Upper lobe of left lung (tissue), 6 donors: ENCODE data around the gene KCNMA1. TPM values are rescaled to one million over a fixed set of nuclear protein-coding genes. Genes with fewer than 3 reads are reported as not detected.

Experiments used
- ATAC-seq, 2 donors: fragments of 200-7000 bp; cut with Tn5 transposase; one replicate each; pipeline ENCODE4 v1.9.1; 2022; ENCODE audit warnings: mild to moderate bottlenecking in 2 of 2, moderate library complexity in 2 of 2; ENCODE audit not compliant: low FRiP score in 2 of 2
- DNase-seq, 2 donors: peaks; one replicate each; pipeline ENCODE4 v3.0.0-alpha.2; 2019 to 2020
- H3K27ac ChIP-seq, 4 donors: fragments of 200-600 bp; sonication (generic); one replicate each; pipeline ENCODE4 v1.5.1; 2016 to 2019
- H3K27me3 ChIP-seq, 4 donors: fragments of 200-600 bp; sonication (generic); one replicate each; pipeline ENCODE4 v1.5.1; 2017 to 2019
- H3K36me3 ChIP-seq, 4 donors: fragments of 200-600 bp; sonication (generic); one replicate each; pipeline ENCODE4 v1.5.1; 2016 to 2019
- H3K4me1 ChIP-seq, 4 donors: fragments of 200-600 bp; sonication (generic); one replicate each; pipeline ENCODE4 v1.5.1; 2018 to 2019
- H3K4me3 ChIP-seq, 4 donors: fragments of 200-600 bp; sonication (generic); one replicate each; pipeline ENCODE4 v1.5.1; 2017 to 2019; ENCODE audit warnings: mild to moderate bottlenecking in 2 of 4, moderate library complexity in 1 of 4
- H3K9me3 ChIP-seq, 4 donors: fragments of 200-600 bp; sonication (generic); one replicate each; pipeline ENCODE4 v1.5.1; 2018 to 2019
- CTCF ChIP-seq, 6 experiments: fragments of 450-650 bp in 4 of 6; fragments of 200-600 bp in 2 of 6; sonication (generic) in 2 of 6; IDR thresholded peaks; one replicate each; pipeline ENCODE4 v1.5.1; 2016 to 2019; ENCODE audit warnings: antibody characterized with exemption in 6 of 6
- EP300 ChIP-seq, 4 donors: sonication (generic); formaldehyde crosslinking; IDR thresholded peaks; one replicate each; pipeline ENCODE4 v1.5.1; 2017; ENCODE audit warnings: antibody characterized with exemption in 4 of 4, control low read depth in 2 of 4
- POLR2A ChIP-seq, 4 donors: fragments of 450-650 bp; IDR thresholded peaks; one replicate each; pipeline ENCODE4 v1.5.1; 2016 to 2017; ENCODE audit warnings: antibody characterized with exemption in 4 of 4, mild to moderate bottlenecking in 2 of 4
- POLR2AphosphoS5 ChIP-seq, 2 donors: sonication (generic); formaldehyde crosslinking; IDR thresholded peaks; one replicate each; pipeline ENCODE4 v1.5.1; 2017; ENCODE audit warnings: antibody characterized with exemption in 2 of 2
- WGBS, 2 donors: methylation state at CpG; one replicate each; pipeline ENCODE4 v1.1.5; 2017 to 2018; 5-methylcytosine and 5-hydroxymethylcytosine counted together
- total RNA-seq, 6 donors: library from RNA; depleted of rRNA in 4 of 6; stranded (reverse); fragments of >200 nt in 4 of 6; gene quantifications; one replicate each; pipeline versions ENCODE4 v1.1.0 to v1.2.1, GENCODE V29; 2016 to 2021
- donor health status: DM: no; HTN: no; CAD: no; lungs with moderate emphysema.
- donor health status: DM: no; HTN: yes; CAD: no; lungs with severe emphysema.

KCNMA1 gene
- total RNA-seq, 6 donors from 2014 or later, result 5.8 to 107 (median 22.0) TPM

DNA sequence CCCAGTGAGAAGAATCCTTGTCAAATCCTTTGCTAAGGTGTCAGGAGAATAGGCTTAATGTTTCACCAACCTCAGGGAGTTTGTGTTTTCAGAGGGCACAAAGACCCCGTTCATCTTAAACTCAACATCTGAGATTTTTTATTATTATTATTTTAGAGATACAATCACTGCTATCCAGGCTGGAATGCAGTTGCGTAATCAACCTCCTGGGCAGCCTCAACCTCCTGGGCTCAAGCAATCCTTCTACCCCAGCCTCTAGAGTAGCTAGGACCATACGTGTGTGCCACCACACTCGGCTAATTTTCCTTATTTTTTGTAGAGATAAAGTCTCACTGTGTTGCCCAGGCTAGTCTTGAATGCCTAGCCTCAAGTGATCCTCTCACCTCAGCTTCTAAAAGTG, 599.2 kb downstream of the KCNMA1 start:
- no peak for ATAC-seq
- Histone ChIP-seq H3K27me3 (no peaks in the 10 kb centered on the region), H3K9me3 (no peaks in the 10 kb centered on the region), H3K36me3 (no peaks in the 10 kb centered on the region), H3K27ac (no peak overlapping the region), H3K4me1 (peaks cover 0 to 8% (median 6%) of the 10 kb centered on the region in 4 donors), H3K4me3 (no peak overlapping the region)
- TF ChIP-seq POLR2A (IDR thresholded peaks at IDR 0.05) (no peak), CTCF (IDR thresholded peaks at IDR 0.05) (no peak), EP300 (IDR thresholded peaks at IDR 0.05) (no peak), POLR2AphosphoS5 (IDR thresholded peaks at IDR 0.05) (no peak)
- no peak for DNase-seq
- WGBS, 2 donors, result 91 to 93% methylated on average over 4 of the region's 4 CpGs

GRCh38 chr10:77037735-77038403, 599.7 kb downstream of the KCNMA1 start:
- no peak overlapping the region for H3K4me3 ChIP-seq
- no peaks in the 10 kb centered on the region for H3K36me3 ChIP-seq
- no peak for ATAC-seq
- no peaks in the 10 kb centered on the region for H3K27me3 ChIP-seq
- 77 to 86% methylated on average over 8 of the region's 8 CpGs for WGBS, 2 donors
- DNase-seq, result no peak
- TF ChIP-seq EP300 (IDR thresholded peaks at IDR 0.05) (no peak), POLR2AphosphoS5 (IDR thresholded peaks at IDR 0.05) (no peak), POLR2A (IDR thresholded peaks at IDR 0.05) (no peak), CTCF (IDR thresholded peaks at IDR 0.05) (no peak)
- H3K9me3 ChIP-seq, result no peaks in the 10 kb centered on the region
- peaks cover 0 to 8% (median 6%) of the 10 kb centered on the region in 4 donors for H3K4me1 ChIP-seq
- no peak overlapping the region for H3K27ac ChIP-seq

DNA sequence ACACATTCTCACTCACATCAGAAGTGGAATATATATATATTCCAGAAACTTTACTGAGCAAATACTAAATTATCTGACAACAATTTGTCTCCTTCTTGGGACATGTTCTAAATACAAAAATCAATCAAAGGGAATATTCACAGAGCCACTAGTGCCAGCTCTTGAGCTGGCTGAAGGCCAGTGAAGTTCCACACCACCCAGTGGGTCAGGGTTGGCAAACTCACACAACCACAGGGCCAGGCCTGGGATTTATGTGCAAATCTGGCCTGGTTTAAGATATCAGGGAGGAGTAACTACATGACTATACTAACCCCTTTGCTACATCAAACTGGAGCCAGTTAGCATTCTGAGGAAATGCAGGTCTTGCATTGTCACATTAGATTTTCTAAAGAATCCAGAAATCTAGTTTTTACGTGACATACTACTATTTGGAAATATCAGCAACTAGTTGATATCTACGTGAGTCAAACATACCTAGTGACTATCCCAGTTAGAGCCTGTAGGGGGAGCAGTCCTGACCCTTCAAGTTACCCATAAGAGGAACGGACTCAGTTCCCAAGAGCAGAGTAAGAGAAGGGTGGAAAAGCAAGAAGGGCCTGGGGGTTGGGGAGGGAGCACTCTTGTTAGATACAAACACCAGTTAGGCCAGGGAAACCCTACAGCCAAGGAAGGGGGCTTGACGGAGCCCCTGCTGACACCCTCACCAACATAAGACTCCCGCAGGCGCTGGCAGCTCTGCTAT, 600.4 kb downstream of the KCNMA1 start:
- no peaks in the 10 kb centered on the region for H3K9me3 ChIP-seq
- 78 to 83% methylated on average over 6 of the region's 6 CpGs for WGBS, 2 donors
- TF ChIP-seq CTCF (IDR thresholded peaks at IDR 0.05), result peak in 4 of 6 experiments; percentile 25 to 38 (median 31)
- no peak for TF ChIP-seq EP300 (IDR thresholded peaks at IDR 0.05)
- TF ChIP-seq POLR2A (IDR thresholded peaks at IDR 0.05), result no peak
- TF ChIP-seq POLR2AphosphoS5 (IDR thresholded peaks at IDR 0.05), result no peak
- no peaks in the 10 kb centered on the region for H3K27me3 ChIP-seq
- H3K4me3 ChIP-seq, result no peak overlapping the region
- ATAC-seq (peak in 1 of 2 donors; percentile 39), DNase-seq (no peak)
- H3K36me3 ChIP-seq, result no peaks in the 10 kb centered on the region
- H3K27ac ChIP-seq, result no peak overlapping the region
- H3K4me1 ChIP-seq, result peaks cover 0 to 7% (median 6%) of the 10 kb centered on the region in 4 donors

DNA sequence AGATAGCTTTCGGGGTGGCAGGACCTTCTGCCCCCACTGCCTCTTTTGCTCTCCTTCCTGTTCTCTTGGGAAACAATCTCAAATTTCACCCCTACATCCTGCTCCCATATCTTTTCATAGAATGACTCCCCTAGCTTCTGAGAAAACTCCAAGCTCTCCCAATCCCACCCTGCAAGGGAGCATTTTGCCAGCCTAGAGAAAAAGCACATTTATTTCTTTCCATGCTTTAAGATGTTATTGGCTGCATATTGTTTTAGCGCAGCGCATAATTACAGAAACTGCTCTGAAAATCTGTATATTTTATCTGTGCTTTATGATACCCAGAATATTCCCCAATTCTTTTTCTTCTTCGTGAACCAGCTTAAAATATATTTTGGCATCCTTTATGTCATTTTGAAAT, 601.3 kb downstream of the KCNMA1 start:
- H3K9me3 ChIP-seq, result no peaks in the 10 kb centered on the region
- no peaks in the 10 kb centered on the region for H3K27me3 ChIP-seq
- H3K4me3 ChIP-seq, result no peak overlapping the region
- H3K27ac ChIP-seq, result no peak overlapping the region
- ATAC-seq (no peak), DNase-seq (no peak)
- 87 to 91% methylated on average over 4 of the region's 4 CpGs for WGBS, 2 donors
- peaks cover 0 to 6% (median 0%) of the 10 kb centered on the region in 4 donors for H3K4me1 ChIP-seq
- TF ChIP-seq POLR2AphosphoS5 (IDR thresholded peaks at IDR 0.05) (no peak), EP300 (IDR thresholded peaks at IDR 0.05) (no peak), CTCF (IDR thresholded peaks at IDR 0.05) (no peak), POLR2A (IDR thresholded peaks at IDR 0.05) (no peak)
- H3K36me3 ChIP-seq, result no peaks in the 10 kb centered on the region
